ENCODE results near the gene CEBPZ.
A peak's percentile ranks its signal among the peaks of the same experiment; 100 is the strongest.
"Not testable (repeated sequence)": the region's sequence is repeated elsewhere in the genome, so short reads cannot be mapped to it uniquely, and the experiment has no call there.

The CEBPZ gene

GRCh38 chr2:37215250-37215649, 16.1 kb downstream of the CEBPZ start:
- no peak for DNase-seq (ENCODE audit: low spot score)

GRCh38 chr2:37211939-37212338, 19.5 kb downstream of the CEBPZ start:
- DNase-seq (ENCODE audit: low spot score): no peak

- no peak for DNase-seq (ENCODE audit: low spot score)
Observed at GRCh38 chr2:37211212-37211611, 20.2 kb downstream of the CEBPZ start.

GRCh38 chr2:37206760-37207159, 24.6 kb downstream of the CEBPZ start:
- not testable (repeated sequence) for DNase-seq (ENCODE audit: low spot score)

GRCh38 chr2:37205689-37206341, 25.6 kb downstream of the CEBPZ start:
- no peak for DNase-seq (ENCODE audit: low spot score)

GRCh38 chr2:37205071-37205661, 26.2 kb downstream of the CEBPZ start:
- DNase-seq (ENCODE audit: low spot score): not testable (repeated sequence)

- no peak for DNase-seq (ENCODE audit: low spot score)
Observed at GRCh38 chr2:37203708-37204107, 27.7 kb downstream of the CEBPZ start.

GRCh38 chr2:37201766-37202165, 29.6 kb downstream of the CEBPZ start:
- DNase-seq (ENCODE audit: low spot score): no peak

- no peak for DNase-seq (ENCODE audit: low spot score)
Observed at GRCh38 chr2:37201208-37201607, 30.2 kb downstream of the CEBPZ start.

GRCh38 chr2:37198681-37199065, 32.7 kb downstream of the CEBPZ start:
- DNase-seq (ENCODE audit: low spot score): no peak

GRCh38 chr2:37196320-37197195, 34.8 kb downstream of the CEBPZ start, which contains the start of gene CEBPZOS:
CEBPZOS (plus strand) TSS chr2:37196496; CDS start chr2:37199705, 3,209 bp downstream.
- peak; percentile 67 for DNase-seq (ENCODE audit: low spot score)

- DNase-seq (ENCODE audit: low spot score): not testable (repeated sequence)
Observed at GRCh38 chr2:37195862-37196319, 35.5 kb downstream of the CEBPZ start.

- no peak for DNase-seq (ENCODE audit: low spot score)
Observed at GRCh38 chr2:37192551-37192950, 38.8 kb downstream of the CEBPZ start.

- DNase-seq (ENCODE audit: low spot score): no peak
Observed at GRCh38 chr2:37191747-37192146, 39.6 kb downstream of the CEBPZ start.

GRCh38 chr2:37191253-37191652, 40.1 kb downstream of the CEBPZ start:
- no peak for DNase-seq (ENCODE audit: low spot score)

- no peak for DNase-seq (ENCODE audit: low spot score)
Observed at GRCh38 chr2:37190290-37190689, 41.1 kb downstream of the CEBPZ start.

- no peak for DNase-seq (ENCODE audit: low spot score)
Observed at GRCh38 chr2:37189452-37190153, 41.8 kb downstream of the CEBPZ start.

GRCh38 chr2:37188570-37188969, 42.8 kb downstream of the CEBPZ start, which contains the start of gene SULT6B1:
SULT6B1 (minus strand) TSS chr2:37188670; CDS start chr2:37188640, 30 bp downstream.
- no peak for DNase-seq (ENCODE audit: low spot score)

- DNase-seq (ENCODE audit: low spot score): no peak
Observed at GRCh38 chr2:37181726-37182684, 49.4 kb downstream of the CEBPZ start.

GRCh38 chr2:37180640-37181039, 50.8 kb downstream of the CEBPZ start:
- DNase-seq (ENCODE audit: low spot score): no peak

Data from HuH-7.5 (cell line).